ENCODE measurements around the gene FNDC11.

Gene FNDC11

GRCh38 chr20:63520934-63521601, 32.9 kb upstream of the FNDC11 start:
- no peak; the same call in 1 of the 2 replicates for TF ChIP-seq TAF1 (IDR thresholded peaks at IDR 0.05; ENCODE audit: borderline replicate concordance, insufficient read depth, low read length)
- TF ChIP-seq SIN3A (IDR thresholded peaks at IDR 0.05; ENCODE audit: borderline replicate concordance, insufficient read depth, low read length), result no peak; the same call in 1 of the 2 replicates
- no peak for TF ChIP-seq FOXP2 (optimal IDR thresholded peaks at IDR 0.05; ENCODE audit: borderline replicate concordance, extremely low read depth, extremely low read length, insufficient read depth)

GRCh38 chr20:63521602-63522001, 32.4 kb upstream of the FNDC11 start:
- no peak for TF ChIP-seq SIN3A (IDR thresholded peaks at IDR 0.05; ENCODE audit: borderline replicate concordance, insufficient read depth, low read length)
- no peak for TF ChIP-seq POLR2AphosphoS5 (IDR thresholded peaks at IDR 0.05; ENCODE audit: low read depth, low read length)
- no peak for TF ChIP-seq REST (IDR thresholded peaks at IDR 0.05; ENCODE audit: insufficient read depth in 1 of 2, low read depth in 2 of 2, low read length in 2 of 2)
- TF ChIP-seq FOXP2 (optimal IDR thresholded peaks at IDR 0.05; ENCODE audit: borderline replicate concordance, extremely low read depth, extremely low read length, insufficient read depth), result no peak
- TF ChIP-seq TAF1 (IDR thresholded peaks at IDR 0.05; ENCODE audit: borderline replicate concordance, insufficient read depth, low read length), result no peak

GRCh38 chr20:63522091-63522868, 31.7 kb upstream of the FNDC11 start:
- TF ChIP-seq REST (IDR thresholded peaks at IDR 0.05; ENCODE audit: insufficient read depth in 1 of 2, low read depth in 2 of 2, low read length in 2 of 2), result no peak
- no peak for TF ChIP-seq FOXP2 (optimal IDR thresholded peaks at IDR 0.05; ENCODE audit: borderline replicate concordance, extremely low read depth, extremely low read length, insufficient read depth)
- no peak for TF ChIP-seq POLR2AphosphoS5 (IDR thresholded peaks at IDR 0.05; ENCODE audit: low read depth, low read length)
- TF ChIP-seq TAF1 (IDR thresholded peaks at IDR 0.05; ENCODE audit: borderline replicate concordance, insufficient read depth, low read length), result no peak
- no peak for TF ChIP-seq SIN3A (IDR thresholded peaks at IDR 0.05; ENCODE audit: borderline replicate concordance, insufficient read depth, low read length)

- TF ChIP-seq SIN3A (IDR thresholded peaks at IDR 0.05; ENCODE audit: borderline replicate concordance, insufficient read depth, low read length), result no peak
- no peak for TF ChIP-seq TAF1 (IDR thresholded peaks at IDR 0.05; ENCODE audit: borderline replicate concordance, insufficient read depth, low read length)
- TF ChIP-seq FOXP2 (optimal IDR thresholded peaks at IDR 0.05; ENCODE audit: borderline replicate concordance, extremely low read depth, extremely low read length, insufficient read depth), result no peak
- TF ChIP-seq POLR2AphosphoS5 (IDR thresholded peaks at IDR 0.05; ENCODE audit: low read depth, low read length), result no peak
- TF ChIP-seq REST (IDR thresholded peaks at IDR 0.05; ENCODE audit: insufficient read depth in 1 of 2, low read depth in 2 of 2, low read length in 2 of 2), result no peak
These were observed 30.9 kb upstream of the FNDC11 start for GRCh38 chr20:63522981-63523611.

GRCh38 chr20:63525185-63525584, 28.8 kb upstream of the FNDC11 start:
- TF ChIP-seq FOXP2 (optimal IDR thresholded peaks at IDR 0.05; ENCODE audit: borderline replicate concordance, extremely low read depth, extremely low read length, insufficient read depth), result no peak
- no peak for TF ChIP-seq SIN3A (IDR thresholded peaks at IDR 0.05; ENCODE audit: borderline replicate concordance, insufficient read depth, low read length)
- no peak for TF ChIP-seq TAF1 (IDR thresholded peaks at IDR 0.05; ENCODE audit: borderline replicate concordance, insufficient read depth, low read length)
- TF ChIP-seq POLR2AphosphoS5 (IDR thresholded peaks at IDR 0.05; ENCODE audit: low read depth, low read length), result no peak; the same call in 1 of the 2 replicates
- TF ChIP-seq REST (IDR thresholded peaks at IDR 0.05; ENCODE audit: insufficient read depth in 1 of 2, low read depth in 2 of 2, low read length in 2 of 2), result no peak

Measured in PFSK-1 (cell line).